GM13976 (cell line): ENCODE measurements around the gene LMCD1.

ENCODE experiments used
- DNase-seq: peaks from one replicate; pipeline ENCODE4 v3.0.0; 2012; ENCODE audit warnings: low spot score
- in situ Hi-C: fragments of 300-500 bp; cut with MboI; formaldehyde crosslinking; loops from one replicate; pipeline ENCODE4 v1.12.0; 2022; ENCODE audit warnings: low sequenced_read_pairs, mixed read lengths, inconsistent platforms; ENCODE audit not compliant: unreplicated experiment
- TF ChIP-seq, protein P1 (sequence below): IDR thresholded peaks from 2 replicates; pipeline ENCODE4 v1.5.1; 2012; ENCODE audit warnings: borderline replicate concordance, mild to moderate bottlenecking; ENCODE audit not compliant: insufficient read depth; ENCODE audit errors: extremely low read depth, missing control alignments, control extremely low read depth

Gene LMCD1

DNA sequence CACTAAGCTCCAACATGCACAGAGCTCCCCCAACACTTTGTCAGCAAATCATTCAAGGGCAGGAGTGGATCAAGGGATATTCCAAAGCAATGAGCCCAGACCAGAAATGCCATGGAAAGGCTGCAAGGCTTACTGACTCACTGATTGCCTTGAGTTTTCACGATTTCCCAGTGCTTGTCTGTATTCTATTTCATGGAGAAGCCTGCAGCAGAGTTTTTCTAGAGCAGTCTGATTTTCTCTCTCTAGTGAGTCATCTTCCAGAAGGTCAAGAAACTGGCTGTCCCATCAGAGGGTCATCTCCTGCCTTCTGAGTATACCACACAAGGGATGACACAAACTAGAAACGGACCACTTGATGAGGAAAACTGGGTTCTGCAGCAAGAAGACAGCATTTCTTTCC, 16.5 kb downstream of the LMCD1 start:
- DNase-seq = no peak
- TF ChIP-seq, protein P1, sequence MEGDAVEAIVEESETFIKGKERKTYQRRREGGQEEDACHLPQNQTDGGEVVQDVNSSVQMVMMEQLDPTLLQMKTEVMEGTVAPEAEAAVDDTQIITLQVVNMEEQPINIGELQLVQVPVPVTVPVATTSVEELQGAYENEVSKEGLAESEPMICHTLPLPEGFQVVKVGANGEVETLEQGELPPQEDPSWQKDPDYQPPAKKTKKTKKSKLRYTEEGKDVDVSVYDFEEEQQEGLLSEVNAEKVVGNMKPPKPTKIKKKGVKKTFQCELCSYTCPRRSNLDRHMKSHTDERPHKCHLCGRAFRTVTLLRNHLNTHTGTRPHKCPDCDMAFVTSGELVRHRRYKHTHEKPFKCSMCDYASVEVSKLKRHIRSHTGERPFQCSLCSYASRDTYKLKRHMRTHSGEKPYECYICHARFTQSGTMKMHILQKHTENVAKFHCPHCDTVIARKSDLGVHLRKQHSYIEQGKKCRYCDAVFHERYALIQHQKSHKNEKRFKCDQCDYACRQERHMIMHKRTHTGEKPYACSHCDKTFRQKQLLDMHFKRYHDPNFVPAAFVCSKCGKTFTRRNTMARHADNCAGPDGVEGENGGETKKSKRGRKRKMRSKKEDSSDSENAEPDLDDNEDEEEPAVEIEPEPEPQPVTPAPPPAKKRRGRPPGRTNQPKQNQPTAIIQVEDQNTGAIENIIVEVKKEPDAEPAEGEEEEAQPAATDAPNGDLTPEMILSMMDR = no peak
- in situ Hi-C loops = no loop called here

DNA sequence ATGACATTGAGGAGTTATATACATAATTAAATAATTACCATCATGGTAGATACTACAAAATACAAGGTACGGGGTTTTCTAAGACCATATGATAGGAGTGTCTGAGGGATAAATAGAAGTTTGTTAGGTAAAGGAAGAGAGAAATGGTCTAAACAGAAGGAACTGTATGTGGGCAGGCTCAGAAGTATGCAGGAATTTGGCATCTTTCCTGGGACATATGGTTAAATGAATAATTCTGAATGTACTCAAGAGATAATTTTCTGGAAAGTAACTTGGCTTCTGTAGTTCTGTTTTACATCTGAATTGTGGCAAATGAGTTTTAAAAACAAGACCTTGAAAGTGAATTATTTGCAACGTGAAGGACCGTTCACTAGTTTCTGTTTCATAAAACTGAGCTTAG, 17.5 kb downstream of the LMCD1 start:
- TF ChIP-seq, protein P1 = no peak
- in situ Hi-C loops = no loop called here
- DNase-seq = no peak

DNA sequence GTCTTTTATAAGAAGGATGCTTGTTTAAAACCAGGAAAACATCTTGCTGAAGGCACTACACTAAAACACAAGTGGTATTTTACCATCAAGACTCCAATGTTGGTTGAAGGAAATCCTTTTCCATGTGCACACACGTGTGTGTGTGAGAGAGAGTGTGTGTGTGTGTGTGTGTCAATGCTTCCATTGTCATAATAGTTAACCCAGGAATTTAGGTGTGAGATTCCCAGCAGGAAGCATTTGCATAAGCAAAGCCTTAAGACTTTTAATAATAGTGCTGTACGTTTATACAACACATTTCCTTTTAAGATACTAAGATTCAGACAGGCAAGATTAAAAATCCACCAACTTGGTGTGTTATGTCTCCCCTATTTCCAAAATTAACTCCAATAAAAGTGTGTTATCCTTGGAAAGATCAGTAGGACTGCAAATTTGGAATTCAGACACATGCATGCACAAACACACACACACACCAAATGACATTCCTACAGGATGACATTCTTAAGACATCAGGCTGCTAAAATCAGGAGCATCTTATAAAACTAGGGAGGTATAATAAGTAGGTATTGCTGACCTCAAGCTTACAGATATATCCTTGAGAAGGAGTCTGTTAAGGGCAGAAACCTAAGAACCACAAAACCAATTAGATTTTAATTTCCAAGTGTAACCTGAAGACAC, 18.3 kb downstream of the LMCD1 start:
- in situ Hi-C loops = no loop called here
- DNase-seq = no peak
- TF ChIP-seq, protein P1 = no peak

DNA sequence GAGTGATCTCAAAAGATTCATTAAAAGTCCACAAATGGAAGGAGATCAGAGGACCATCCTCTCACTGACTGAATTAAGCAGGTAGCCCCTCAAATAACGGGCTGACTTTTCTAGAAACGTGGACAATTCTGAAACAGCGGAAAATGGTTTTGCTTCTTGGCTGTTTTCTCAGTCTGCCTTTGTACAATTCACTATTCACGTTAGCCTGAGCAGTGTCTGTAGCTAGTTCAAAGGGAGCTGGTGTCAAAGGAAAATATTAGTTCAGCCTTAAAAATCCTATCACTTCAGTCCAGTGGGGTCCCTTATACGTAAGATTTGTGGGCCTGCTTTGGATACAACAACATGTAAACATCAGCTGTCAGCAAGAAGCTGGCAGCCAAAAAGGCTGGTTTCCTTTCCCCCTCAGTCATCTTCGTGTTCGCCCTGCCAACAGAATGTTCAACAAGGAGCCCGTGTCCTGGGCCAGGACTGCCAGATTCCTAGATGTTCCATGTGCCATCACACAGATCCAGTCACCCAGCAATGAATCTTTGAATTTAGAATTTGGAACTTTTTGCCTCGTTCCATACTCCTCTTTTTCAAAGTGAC, 19.3 kb downstream of the LMCD1 start:
- TF ChIP-seq, protein P1 = no peak
- DNase-seq = no peak
- in situ Hi-C loops = no loop called here

DNA sequence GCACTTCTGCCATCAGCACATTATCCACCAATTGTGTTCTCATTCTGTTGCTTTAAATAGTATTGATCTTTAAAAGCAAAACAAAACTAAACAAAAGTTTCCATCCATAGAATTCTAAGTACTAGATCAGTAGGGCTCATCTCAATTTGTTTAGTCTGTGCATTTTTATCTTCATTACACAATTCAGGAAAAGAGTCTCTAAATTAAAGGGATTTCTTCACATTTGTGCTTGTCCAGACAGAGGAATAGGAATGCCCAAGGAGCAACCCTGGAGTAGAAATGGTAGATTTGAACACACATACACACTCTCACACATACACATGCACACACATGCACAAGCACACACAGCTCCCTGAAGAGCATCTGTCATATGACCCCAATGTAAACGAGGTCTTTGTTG, 21.4 kb downstream of the LMCD1 start:
- TF ChIP-seq, protein P1 = no peak
- in situ Hi-C loops = no loop called here
- DNase-seq = no peak

DNA sequence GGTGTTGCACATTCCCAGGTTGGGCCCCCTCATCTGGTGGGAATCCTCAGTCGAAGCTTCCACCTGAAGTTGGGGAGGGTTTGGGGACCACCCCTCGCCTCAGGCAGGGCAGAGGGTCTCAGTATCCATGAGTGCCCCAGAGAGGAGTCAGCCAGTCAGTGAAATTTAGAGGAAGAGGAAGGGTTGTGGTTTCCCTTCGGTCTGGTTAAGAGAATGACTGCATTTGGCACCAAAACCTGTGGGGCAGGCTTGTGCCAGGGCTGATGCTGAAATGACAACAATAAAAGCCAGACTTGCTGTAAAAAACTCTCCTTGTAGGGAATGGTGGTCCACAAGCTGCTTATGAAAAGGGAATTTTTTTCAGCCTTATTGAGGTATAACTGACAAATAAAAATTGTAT, 22.6 kb downstream of the LMCD1 start:
- no peak for DNase-seq
- in situ Hi-C loops = no loop called here
- TF ChIP-seq, protein P1 = no peak
